Measurements from ENCODE around the gene KIF2A. TPM values are rescaled to one million over a fixed set of nuclear protein-coding genes. Genes with fewer than 3 reads are reported as not detected.

Gene KIF2A
- polyA plus RNA-seq, 1 donor (not counting 4 experiments of a cell fraction or from before 2014, with no cell fraction given), result 34.8 TPM

DNA sequence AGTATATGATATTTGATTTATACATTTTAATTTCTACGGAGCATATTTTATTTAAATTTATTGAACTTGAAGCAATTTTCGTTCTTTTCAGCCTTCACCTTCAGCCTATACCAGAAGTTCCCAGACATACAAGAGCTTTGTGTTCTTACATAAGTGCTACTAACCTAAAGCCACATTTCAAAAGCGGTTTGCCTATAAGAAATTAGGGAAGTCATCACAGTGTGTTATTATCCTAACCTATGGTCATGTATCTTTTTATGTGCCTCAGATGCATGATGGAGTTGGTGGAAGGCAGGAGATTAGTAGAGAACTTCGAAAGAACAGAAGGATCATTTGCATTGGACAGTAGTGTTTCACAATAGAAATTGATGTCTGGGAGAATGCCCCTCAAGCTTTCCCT lies 3.1 kb downstream of the KIF2A start:
- Histone ChIP-seq H3K27ac (ENCODE audit: control insufficient read depth, insufficient read depth, low read length) (no peak overlapping the region), H3K36me3 (ENCODE audit: control insufficient read depth in 2 of 2, extremely low read depth in 1 of 2, insufficient read depth in 2 of 2, low read length in 2 of 2) (peaks cover 0 to 1% of the 10 kb centered on the region in 2 experiments), H4K20me1 (ENCODE audit: control insufficient read depth, extremely low read depth, insufficient read depth, low read length) (peaks cover 4% of the 10 kb centered on the region), H3K9me3 (ENCODE audit: control insufficient read depth, low read depth, low read length) (no peaks in the 10 kb centered on the region), H3K4me1 (ENCODE audit: control insufficient read depth, extremely low read depth, insufficient read depth, low read length) (peaks cover 32% of the 10 kb centered on the region), H3K79me2 (ENCODE audit: control insufficient read depth, insufficient read depth, low read length) (peaks cover 79% of the 10 kb centered on the region), H3K27me3 (ENCODE audit: control insufficient read depth, extremely low read depth, insufficient read depth, low read length) (no peaks in the 10 kb centered on the region), H2AFZ (ENCODE audit: control insufficient read depth, low read length) (no peak overlapping the region), H3K9me1 (ENCODE audit: control insufficient read depth, extremely low read depth, insufficient read depth, low read length) (no peaks in the 10 kb centered on the region), H3K9ac (ENCODE audit: control insufficient read depth, extremely low read depth, insufficient read depth, low read length) (no peak overlapping the region), H3K4me2 (ENCODE audit: control insufficient read depth, extremely low read depth, insufficient read depth, low read depth, low read length) (no peak overlapping the region), H3K4me3 (ENCODE audit: control insufficient read depth in 2 of 3, extremely low read depth in 1 of 3, insufficient read depth in 2 of 3, low read depth in 1 of 3, low read length in 3 of 3) (no peak overlapping the region)
- FAIRE-seq (no peak), DNase-seq (ENCODE audit: low read depth, low spot score) (no peak)
- TF ChIP-seq, protein P1, sequence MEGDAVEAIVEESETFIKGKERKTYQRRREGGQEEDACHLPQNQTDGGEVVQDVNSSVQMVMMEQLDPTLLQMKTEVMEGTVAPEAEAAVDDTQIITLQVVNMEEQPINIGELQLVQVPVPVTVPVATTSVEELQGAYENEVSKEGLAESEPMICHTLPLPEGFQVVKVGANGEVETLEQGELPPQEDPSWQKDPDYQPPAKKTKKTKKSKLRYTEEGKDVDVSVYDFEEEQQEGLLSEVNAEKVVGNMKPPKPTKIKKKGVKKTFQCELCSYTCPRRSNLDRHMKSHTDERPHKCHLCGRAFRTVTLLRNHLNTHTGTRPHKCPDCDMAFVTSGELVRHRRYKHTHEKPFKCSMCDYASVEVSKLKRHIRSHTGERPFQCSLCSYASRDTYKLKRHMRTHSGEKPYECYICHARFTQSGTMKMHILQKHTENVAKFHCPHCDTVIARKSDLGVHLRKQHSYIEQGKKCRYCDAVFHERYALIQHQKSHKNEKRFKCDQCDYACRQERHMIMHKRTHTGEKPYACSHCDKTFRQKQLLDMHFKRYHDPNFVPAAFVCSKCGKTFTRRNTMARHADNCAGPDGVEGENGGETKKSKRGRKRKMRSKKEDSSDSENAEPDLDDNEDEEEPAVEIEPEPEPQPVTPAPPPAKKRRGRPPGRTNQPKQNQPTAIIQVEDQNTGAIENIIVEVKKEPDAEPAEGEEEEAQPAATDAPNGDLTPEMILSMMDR (optimal IDR thresholded peaks at IDR 0.05 in 1 of 3, IDR thresholded peaks at IDR 0.05 in 1 of 3, conservative IDR thresholded peaks at IDR 0.05 in 1 of 3; ENCODE audit: extremely low read depth in 1 of 3, insufficient read depth in 2 of 3, low read length in 3 of 3), result no peak
- TF ChIP-seq EZH2 (IDR thresholded peaks at IDR 0.05; ENCODE audit: low read length), result no peak
- dilution Hi-C loops (cut with MboI; ENCODE audit: extremely low pct_ligation_motif_present, low sequenced_read_pairs), result no loop called here

- H3K9ac ChIP-seq (ENCODE audit: control insufficient read depth, extremely low read depth, insufficient read depth, low read length), result no peak overlapping the region
- H4K20me1 ChIP-seq (ENCODE audit: control insufficient read depth, extremely low read depth, insufficient read depth, low read length), result peaks cover 8% of the 10 kb centered on the region
- H3K9me3 ChIP-seq (ENCODE audit: control insufficient read depth, low read depth, low read length), result no peaks in the 10 kb centered on the region
- H3K27ac ChIP-seq (ENCODE audit: control insufficient read depth, insufficient read depth, low read length), result peak overlapping the region; percentile 18
- FAIRE-seq, result no peak
- no peak overlapping the region for H3K4me2 ChIP-seq (ENCODE audit: control insufficient read depth, extremely low read depth, insufficient read depth, low read depth, low read length)
- dilution Hi-C loops (cut with MboI; ENCODE audit: extremely low pct_ligation_motif_present, low sequenced_read_pairs), result no loop called here
- H3K36me3 ChIP-seq (ENCODE audit: control insufficient read depth in 2 of 2, extremely low read depth in 1 of 2, insufficient read depth in 2 of 2, low read length in 2 of 2), result peaks cover 0 to 1% of the 10 kb centered on the region in 2 experiments
- DNase-seq (ENCODE audit: low read depth, low spot score), result no peak
- no peak overlapping the region for H2AFZ ChIP-seq (ENCODE audit: control insufficient read depth, low read length)
- H3K79me2 ChIP-seq (ENCODE audit: control insufficient read depth, insufficient read depth, low read length), result peaks cover 93% of the 10 kb centered on the region
- no peak overlapping the region for H3K4me3 ChIP-seq (ENCODE audit: control insufficient read depth in 2 of 3, extremely low read depth in 1 of 3, insufficient read depth in 2 of 3, low read depth in 1 of 3, low read length in 3 of 3)
- H3K9me1 ChIP-seq (ENCODE audit: control insufficient read depth, extremely low read depth, insufficient read depth, low read length), result no peaks in the 10 kb centered on the region
- peaks cover 30% of the 10 kb centered on the region for H3K4me1 ChIP-seq (ENCODE audit: control insufficient read depth, extremely low read depth, insufficient read depth, low read length)
- no peaks in the 10 kb centered on the region for H3K27me3 ChIP-seq (ENCODE audit: control insufficient read depth, extremely low read depth, insufficient read depth, low read length)
- TF ChIP-seq, protein P1 (optimal IDR thresholded peaks at IDR 0.05 in 1 of 3, IDR thresholded peaks at IDR 0.05 in 1 of 3, conservative IDR thresholded peaks at IDR 0.05 in 1 of 3; ENCODE audit: extremely low read depth in 1 of 3, insufficient read depth in 2 of 3, low read length in 3 of 3), result no peak
- TF ChIP-seq EZH2 (IDR thresholded peaks at IDR 0.05; ENCODE audit: low read length), result no peak
Measured at GRCh38 chr5:62310426-62311143, 4.6 kb downstream of the KIF2A start.
